Stimulated activated CD8-positive, alpha-beta memory T cell treated with anti-CD3 and anti-CD28 coated beads, Interleukin-15, amount 100 ng/mL, for 1 hour (primary cell): ENCODE measurements around the gene TLR9.

Experiments used
- DNase-seq: peaks from one replicate; pipeline ENCODE4 v3.0.0-alpha.2; 2020; ENCODE audit warnings: low read depth

Gene TLR9

DNA sequence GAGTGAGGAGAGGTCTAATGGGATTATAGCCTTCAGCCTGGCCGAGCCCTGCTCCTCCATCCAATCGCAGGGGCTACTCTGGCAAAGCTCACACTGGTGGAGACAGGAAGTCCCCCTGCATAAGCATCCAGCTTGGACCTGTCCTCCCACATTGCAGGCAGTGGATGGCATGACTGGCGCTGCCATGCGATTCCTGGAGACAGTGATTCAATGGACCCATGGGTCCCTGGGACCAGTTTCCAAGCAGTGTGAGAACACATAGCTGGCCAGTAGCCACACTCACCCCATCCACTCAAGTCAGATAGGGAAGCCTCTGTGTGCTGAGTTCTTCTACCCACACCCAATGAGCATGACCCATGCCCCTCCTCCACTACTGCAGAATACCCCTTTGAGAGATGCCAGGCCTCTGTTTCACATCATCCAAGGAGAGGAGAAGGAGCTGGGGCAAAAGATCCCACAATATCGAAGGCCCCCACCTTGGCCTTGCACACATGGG, 53.1 kb downstream of the TLR9 start:
- no peak for DNase-seq

DNA sequence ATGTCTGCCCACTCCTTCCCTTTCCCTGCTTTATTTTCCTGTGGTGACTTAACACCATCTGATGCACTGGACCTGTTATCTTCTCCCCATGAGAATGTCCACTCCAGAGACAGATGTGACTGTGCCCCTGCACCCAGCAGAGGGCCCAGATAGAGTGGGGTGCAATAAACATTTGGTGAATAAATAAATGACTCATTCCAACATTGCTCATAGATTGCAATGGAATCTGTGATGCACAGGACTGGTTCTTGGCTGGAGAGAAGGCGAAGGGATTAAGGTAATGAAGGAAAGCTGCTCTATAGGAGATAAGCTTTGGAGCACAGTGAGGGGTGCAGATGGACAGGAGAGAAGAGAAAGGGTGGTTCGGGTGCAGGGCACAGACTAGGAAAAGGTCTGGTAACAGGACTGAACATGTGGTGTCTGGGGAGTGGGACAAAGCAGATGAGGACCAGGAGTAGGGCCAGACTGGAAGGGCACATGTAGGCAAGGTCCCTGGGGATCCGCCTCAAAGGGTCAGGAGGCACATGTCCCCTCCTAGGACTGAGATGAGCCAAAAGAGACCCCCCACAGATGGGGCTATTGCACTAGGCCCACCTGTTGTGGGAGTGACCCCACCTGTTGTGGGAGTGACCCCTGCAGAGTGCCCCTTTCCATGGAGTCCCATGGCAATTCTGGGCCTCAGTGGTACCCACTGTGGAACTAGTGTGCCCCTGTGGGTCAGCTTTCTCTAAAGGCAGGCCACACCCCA, 53.8 kb downstream of the TLR9 start:
- no peak for DNase-seq
